HEK293 (cell line): ENCODE data around the gene SLC35E2B.

Experiments used
- CTCF ChIA-PET: fragments of 350-600 bp; formaldehyde crosslinking; extraction: SDS; loops from one replicate; lab custom pipeline; 2021; ENCODE audit warnings: antibody characterized with exemption; lab: Yijun Ruan, JAX
- POLR2A ChIA-PET: fragments of 300-600 bp; formaldehyde crosslinking; extraction: SDS; loops from one replicate; lab custom pipeline; 2020; ENCODE audit warnings: antibody characterized with exemption, inconsistent platforms; lab: Yijun Ruan, JAX
- H3K27ac ChIP-seq: fragments of 200-500 bp; sonication (Bioruptor generic); 2 replicates; pipeline ENCODE4 v1.5.1; 2014; ENCODE audit warnings: low read depth, low read length, control low read depth, inconsistent platforms; ENCODE audit errors: extremely low read depth
- H3K36me3 ChIP-seq, 2 experiments: fragments of 200-500 bp in 1 of 2; sonication (Bioruptor generic) in 1 of 2; 1 replicate in 1 of 2; 2 replicates in 1 of 2; pipeline ENCODE4 v1.5.1; 2014 to 2017; ENCODE audit warnings: inconsistent platforms in 2 of 2, low read length in 2 of 2; ENCODE audit not compliant: control insufficient read depth in 2 of 2, insufficient read depth in 1 of 2
- H3K4me1 ChIP-seq: fragments of 200-500 bp; sonication (Bioruptor generic); 2 replicates; pipeline ENCODE4 v1.5.1; 2014; ENCODE audit warnings: mild to moderate bottlenecking, low read length, inconsistent platforms; ENCODE audit not compliant: control insufficient read depth, insufficient read depth
- H3K4me3 ChIP-seq: 2 replicates; pipeline ENCODE4 v1.5.1; 2011; ENCODE audit warnings: low read depth, mild to moderate bottlenecking, control low read depth, low read length, moderate library complexity
- H3K9me3 ChIP-seq: fragments of 200-500 bp; sonication (Bioruptor generic); 2 replicates; pipeline ENCODE4 v1.5.1; 2014; ENCODE audit warnings: low read depth, low read length, inconsistent platforms; ENCODE audit not compliant: control insufficient read depth, insufficient read depth
- EGR2 ChIP-seq: fragments of 450-650 bp; formaldehyde crosslinking; IDR thresholded peaks from 2 replicates; pipeline ENCODE4 v1.5.1; 2016; ENCODE audit warnings: low read depth, missing biosample characterization, missing genetic modification characterization
- FEZF1 ChIP-seq: fragments of 450-650 bp; formaldehyde crosslinking; IDR thresholded peaks from 2 replicates; pipeline ENCODE4 v1.5.1; 2016; ENCODE audit warnings: missing biosample characterization, missing genetic modification characterization
- GLIS1 ChIP-seq: fragments of 450-650 bp; formaldehyde crosslinking; IDR thresholded peaks from 2 replicates; pipeline ENCODE4 v1.5.1; 2016; ENCODE audit warnings: missing biosample characterization, missing genetic modification characterization
- RBAK ChIP-seq: fragments of 450-650 bp; formaldehyde crosslinking; IDR thresholded peaks from 2 replicates; pipeline ENCODE4 v1.5.1; 2016; ENCODE audit warnings: missing biosample characterization, missing genetic modification characterization
- SP3 ChIP-seq: fragments of 450-650 bp; formaldehyde crosslinking; IDR thresholded peaks from 2 replicates; pipeline ENCODE4 v1.5.1; 2016; ENCODE audit warnings: missing biosample characterization, missing genetic modification characterization
- YY2 ChIP-seq: fragments of 450-650 bp; formaldehyde crosslinking; IDR thresholded peaks from 2 replicates; pipeline ENCODE4 v1.5.1; 2016; ENCODE audit warnings: missing biosample characterization, missing genetic modification characterization
- ZBTB48 ChIP-seq: fragments of 450-650 bp; formaldehyde crosslinking; IDR thresholded peaks from 2 replicates; pipeline ENCODE4 v1.5.1; 2016; ENCODE audit warnings: missing biosample characterization, missing genetic modification characterization
- ZEB2 ChIP-seq: fragments of 450-650 bp; formaldehyde crosslinking; IDR thresholded peaks from 2 replicates; pipeline ENCODE4 v1.5.1; 2016; ENCODE audit warnings: missing biosample characterization, missing genetic modification characterization
- ZFHX2 ChIP-seq: fragments of 450-650 bp; formaldehyde crosslinking; conservative IDR thresholded peaks from 2 replicates; pipeline ENCODE4 v1.5.1; 2016; ENCODE audit warnings: missing biosample characterization, missing genetic modification characterization
- ZIC2 ChIP-seq: fragments of 450-650 bp; formaldehyde crosslinking; IDR thresholded peaks from 2 replicates; pipeline ENCODE4 v1.5.1; 2016; ENCODE audit warnings: missing biosample characterization, missing genetic modification characterization
- ZNF202 ChIP-seq: fragments of 450-650 bp; formaldehyde crosslinking; IDR thresholded peaks from 2 replicates; pipeline ENCODE4 v1.5.1; 2016; ENCODE audit warnings: missing biosample characterization, missing genetic modification characterization, borderline replicate concordance
- ZNF223 ChIP-seq: fragments of 450-650 bp; formaldehyde crosslinking; IDR thresholded peaks from 2 replicates; pipeline ENCODE4 v1.5.1; 2016; ENCODE audit warnings: missing biosample characterization, missing genetic modification characterization
- ZNF292 ChIP-seq: fragments of 450-650 bp; formaldehyde crosslinking; IDR thresholded peaks from 2 replicates; pipeline ENCODE4 v1.5.1; 2016; ENCODE audit warnings: low read depth, missing biosample characterization, missing genetic modification characterization, borderline replicate concordance
- ZNF391 ChIP-seq: fragments of 450-650 bp; formaldehyde crosslinking; IDR thresholded peaks from 2 replicates; pipeline ENCODE4 v1.5.1; 2016; ENCODE audit warnings: low read depth, missing biosample characterization, missing genetic modification characterization, borderline replicate concordance
- ZNF423 ChIP-seq: fragments of 450-650 bp; formaldehyde crosslinking; IDR thresholded peaks from 2 replicates; pipeline ENCODE4 v1.5.1; 2016; ENCODE audit warnings: missing biosample characterization, missing genetic modification characterization
- ZNF473 ChIP-seq: fragments of 450-650 bp; formaldehyde crosslinking; IDR thresholded peaks from 2 replicates; pipeline ENCODE4 v1.5.1; 2017; ENCODE audit warnings: missing biosample characterization, missing genetic modification characterization
- ZNF521 ChIP-seq: fragments of 450-650 bp; formaldehyde crosslinking; IDR thresholded peaks from 2 replicates; pipeline ENCODE4 v1.5.1; 2017; ENCODE audit warnings: missing biosample characterization, mild to moderate bottlenecking, missing genetic modification characterization
- ZNF623 ChIP-seq: fragments of 450-650 bp; formaldehyde crosslinking; IDR thresholded peaks from 2 replicates; pipeline ENCODE4 v1.5.1; 2016; ENCODE audit warnings: missing biosample characterization, missing genetic modification characterization
- ZNF76 ChIP-seq: fragments of 450-650 bp; formaldehyde crosslinking; IDR thresholded peaks from 2 replicates; pipeline ENCODE4; 2016; ENCODE audit warnings: low read depth, missing biosample characterization, missing genetic modification characterization, borderline replicate concordance
- ZSCAN5A ChIP-seq: fragments of 450-650 bp; formaldehyde crosslinking; IDR thresholded peaks from 2 replicates; pipeline ENCODE4 v1.5.1; 2016; ENCODE audit warnings: missing biosample characterization, missing genetic modification characterization
- TF ChIP-seq, protein P1 (sequence below): fragments of 450-650 bp; formaldehyde crosslinking; IDR thresholded peaks from 2 replicates; pipeline ENCODE4 v1.5.1; 2016; ENCODE audit warnings: missing biosample characterization, missing genetic modification characterization
- TF ChIP-seq, protein P2 (sequence below): fragments of 450-650 bp; formaldehyde crosslinking; IDR thresholded peaks from 2 replicates; pipeline ENCODE4 v1.5.1; 2016; ENCODE audit warnings: missing biosample characterization, missing genetic modification characterization
- TF ChIP-seq, protein P3 (sequence below): fragments of 450-650 bp; formaldehyde crosslinking; conservative IDR thresholded peaks from 2 replicates; pipeline ENCODE4 v1.5.1; 2016; ENCODE audit warnings: low read depth, missing biosample characterization, missing genetic modification characterization

Gene SLC35E2B

GRCh38 chr1:1610796-1611195 lies 81.8 kb downstream of the SLC35E2B start (continued):
- TF ChIP-seq, protein P1, sequence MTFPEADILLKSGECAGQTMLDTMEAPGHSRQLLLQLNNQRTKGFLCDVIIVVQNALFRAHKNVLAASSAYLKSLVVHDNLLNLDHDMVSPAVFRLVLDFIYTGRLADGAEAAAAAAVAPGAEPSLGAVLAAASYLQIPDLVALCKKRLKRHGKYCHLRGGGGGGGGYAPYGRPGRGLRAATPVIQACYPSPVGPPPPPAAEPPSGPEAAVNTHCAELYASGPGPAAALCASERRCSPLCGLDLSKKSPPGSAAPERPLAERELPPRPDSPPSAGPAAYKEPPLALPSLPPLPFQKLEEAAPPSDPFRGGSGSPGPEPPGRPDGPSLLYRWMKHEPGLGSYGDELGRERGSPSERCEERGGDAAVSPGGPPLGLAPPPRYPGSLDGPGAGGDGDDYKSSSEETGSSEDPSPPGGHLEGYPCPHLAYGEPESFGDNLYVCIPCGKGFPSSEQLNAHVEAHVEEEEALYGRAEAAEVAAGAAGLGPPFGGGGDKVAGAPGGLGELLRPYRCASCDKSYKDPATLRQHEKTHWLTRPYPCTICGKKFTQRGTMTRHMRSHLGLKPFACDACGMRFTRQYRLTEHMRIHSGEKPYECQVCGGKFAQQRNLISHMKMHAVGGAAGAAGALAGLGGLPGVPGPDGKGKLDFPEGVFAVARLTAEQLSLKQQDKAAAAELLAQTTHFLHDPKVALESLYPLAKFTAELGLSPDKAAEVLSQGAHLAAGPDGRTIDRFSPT (tag by site-specific recombination): no peak
- no peak for TF ChIP-seq ZNF473 (tag by site-specific recombination)
- TF ChIP-seq ZNF391 (tag by site-specific recombination): no peak
- no peak for TF ChIP-seq ZNF202 (tag by site-specific recombination)
- TF ChIP-seq ZNF623 (tag by site-specific recombination): no peak
- TF ChIP-seq ZNF223 (tag by site-specific recombination): no peak
- no peak for TF ChIP-seq ZEB2 (tag by site-specific recombination)
- no peak for TF ChIP-seq RBAK
- no peak for TF ChIP-seq ZNF521 (tag by site-specific recombination)
- no peak for TF ChIP-seq SP3 (tag by site-specific recombination)
- TF ChIP-seq ZSCAN5A (tag by site-specific recombination): no peak
- no peak for TF ChIP-seq ZNF292 (tag by site-specific recombination)
- TF ChIP-seq, all 188 proteins: peak for 0

- no peaks in the 10 kb centered on the region for H3K9me3 ChIP-seq
- CTCF ChIA-PET: interaction anchor here (0.9 kb wide), 1 partner anchor 13 kb away, joined by 6 read pairs; no protein-coding TSS in a partner anchor
- no peak overlapping the region for H3K4me3 ChIP-seq
- H3K4me1 ChIP-seq: 0 out of 2 replicates have a peak, but pooled peaks cover 3% of the 10 kb centered on the region
- H3K36me3 ChIP-seq: no peaks in the 10 kb centered on the region
- H3K27ac ChIP-seq: no peak overlapping the region
- TF ChIP-seq, protein P2, sequence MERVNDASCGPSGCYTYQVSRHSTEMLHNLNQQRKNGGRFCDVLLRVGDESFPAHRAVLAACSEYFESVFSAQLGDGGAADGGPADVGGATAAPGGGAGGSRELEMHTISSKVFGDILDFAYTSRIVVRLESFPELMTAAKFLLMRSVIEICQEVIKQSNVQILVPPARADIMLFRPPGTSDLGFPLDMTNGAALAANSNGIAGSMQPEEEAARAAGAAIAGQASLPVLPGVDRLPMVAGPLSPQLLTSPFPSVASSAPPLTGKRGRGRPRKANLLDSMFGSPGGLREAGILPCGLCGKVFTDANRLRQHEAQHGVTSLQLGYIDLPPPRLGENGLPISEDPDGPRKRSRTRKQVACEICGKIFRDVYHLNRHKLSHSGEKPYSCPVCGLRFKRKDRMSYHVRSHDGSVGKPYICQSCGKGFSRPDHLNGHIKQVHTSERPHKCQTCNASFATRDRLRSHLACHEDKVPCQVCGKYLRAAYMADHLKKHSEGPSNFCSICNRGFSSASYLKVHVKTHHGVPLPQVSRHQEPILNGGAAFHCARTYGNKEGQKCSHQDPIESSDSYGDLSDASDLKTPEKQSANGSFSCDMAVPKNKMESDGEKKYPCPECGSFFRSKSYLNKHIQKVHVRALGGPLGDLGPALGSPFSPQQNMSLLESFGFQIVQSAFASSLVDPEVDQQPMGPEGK (tag by site-specific recombination): no peak
- TF ChIP-seq ZFHX2 (peak; percentile 85), ZBTB48 (tag by site-specific recombination) (no peak), ZNF76 (tag by site-specific recombination) (peak; percentile 47; the same call in 1 of the 2 replicates), GLIS1 (tag by site-specific recombination) (peak; percentile 58), ZNF423 (tag by site-specific recombination) (no peak), EGR2 (tag by site-specific recombination) (peak; percentile 68; the same call in 1 of the 2 replicates), ZIC2 (tag by site-specific recombination) (peak; percentile 87), FEZF1 (no peak), YY2 (tag by site-specific recombination) (no peak)
- TF ChIP-seq, protein P3, sequence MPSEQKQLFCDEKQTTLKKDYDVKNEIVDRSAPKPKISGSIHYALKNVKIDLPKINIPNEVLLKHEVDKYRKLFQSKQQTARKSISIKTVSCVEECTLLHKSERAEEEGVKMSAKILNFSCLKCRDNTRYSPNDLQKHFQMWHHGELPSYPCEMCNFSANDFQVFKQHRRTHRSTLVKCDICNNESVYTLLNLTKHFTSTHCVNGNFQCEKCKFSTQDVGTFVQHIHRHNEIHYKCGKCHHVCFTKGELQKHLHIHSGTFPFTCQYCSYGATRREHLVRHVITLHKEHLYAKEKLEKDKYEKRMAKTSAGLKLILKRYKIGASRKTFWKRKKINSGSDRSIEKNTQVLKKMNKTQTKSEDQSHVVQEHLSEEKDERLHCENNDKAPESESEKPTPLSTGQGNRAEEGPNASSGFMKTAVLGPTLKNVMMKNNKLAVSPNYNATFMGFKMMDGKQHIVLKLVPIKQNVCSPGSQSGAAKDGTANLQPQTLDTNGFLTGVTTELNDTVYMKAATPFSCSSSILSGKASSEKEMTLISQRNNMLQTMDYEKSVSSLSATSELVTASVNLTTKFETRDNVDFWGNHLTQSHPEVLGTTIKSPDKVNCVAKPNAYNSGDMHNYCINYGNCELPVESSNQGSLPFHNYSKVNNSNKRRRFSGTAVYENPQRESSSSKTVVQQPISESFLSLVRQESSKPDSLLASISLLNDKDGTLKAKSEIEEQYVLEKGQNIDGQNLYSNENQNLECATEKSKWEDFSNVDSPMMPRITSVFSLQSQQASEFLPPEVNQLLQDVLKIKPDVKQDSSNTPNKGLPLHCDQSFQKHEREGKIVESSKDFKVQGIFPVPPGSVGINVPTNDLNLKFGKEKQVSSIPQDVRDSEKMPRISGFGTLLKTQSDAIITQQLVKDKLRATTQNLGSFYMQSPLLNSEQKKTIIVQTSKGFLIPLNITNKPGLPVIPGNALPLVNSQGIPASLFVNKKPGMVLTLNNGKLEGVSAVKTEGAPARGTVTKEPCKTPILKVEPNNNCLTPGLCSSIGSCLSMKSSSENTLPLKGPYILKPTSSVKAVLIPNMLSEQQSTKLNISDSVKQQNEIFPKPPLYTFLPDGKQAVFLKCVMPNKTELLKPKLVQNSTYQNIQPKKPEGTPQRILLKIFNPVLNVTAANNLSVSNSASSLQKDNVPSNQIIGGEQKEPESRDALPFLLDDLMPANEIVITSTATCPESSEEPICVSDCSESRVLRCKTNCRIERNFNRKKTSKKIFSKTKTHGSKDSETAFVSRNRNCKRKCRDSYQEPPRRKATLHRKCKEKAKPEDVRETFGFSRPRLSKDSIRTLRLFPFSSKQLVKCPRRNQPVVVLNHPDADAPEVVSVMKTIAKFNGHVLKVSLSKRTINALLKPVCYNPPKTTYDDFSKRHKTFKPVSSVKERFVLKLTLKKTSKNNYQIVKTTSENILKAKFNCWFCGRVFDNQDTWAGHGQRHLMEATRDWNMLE: no peak
- POLR2A ChIA-PET: no interaction called here
Observed at GRCh38 chr1:1609822-1610485, 82.6 kb downstream of the SLC35E2B start.
